Gastroesophageal sphincter (tissue), 4 donors: ENCODE measurements around the gene SUPT4H1. TPM values are rescaled to one million over a fixed set of nuclear protein-coding genes. Genes with fewer than 3 reads are reported as not detected.

Source experiments
- ATAC-seq: fragments of 150-250 bp; one replicate; pipeline ENCODE4 v1.9.1; 2016; ENCODE audit warnings: mild to moderate bottlenecking, moderate library complexity
- H3K27ac ChIP-seq, 4 donors: fragments of 200-600 bp; sonication (generic) in 3 of 4; 1 replicate in 3 of 4; 2 replicates in 1 of 4; pipeline ENCODE4 v1.5.1; 2016 to 2019
- H3K27me3 ChIP-seq: fragments of 200-600 bp; sonication (generic); one replicate; pipeline ENCODE4 v1.5.1; 2019
- H3K36me3 ChIP-seq, 2 donors: fragments of 200-600 bp; sonication (generic); one replicate each; pipeline ENCODE4 v1.5.1; 2019; ENCODE audit warnings: control low read depth in 1 of 2
- H3K4me1 ChIP-seq, 3 donors: fragments of 200-600 bp; sonication (generic); 1 replicate in 2 of 3; 2 replicates in 1 of 3; pipeline ENCODE4 v1.5.1; 2016 to 2019; ENCODE audit warnings: control low read depth in 2 of 3
- H3K4me3 ChIP-seq, 2 donors: fragments of 200-600 bp; sonication (generic); one replicate each; pipeline ENCODE4 v1.5.1; 2019; ENCODE audit warnings: mild to moderate bottlenecking in 1 of 2, moderate library complexity in 1 of 2
- H3K9me3 ChIP-seq, 3 donors: fragments of 200-600 bp; sonication (generic); one replicate each; pipeline ENCODE4 v1.5.1; 2017 to 2019; ENCODE audit warnings: control low read depth in 2 of 3
- CTCF ChIP-seq, 4 experiments: fragments of 200-600 bp in 2 of 4; fragments of 450-650 bp in 2 of 4; sonication (generic) in 1 of 4; IDR thresholded peaks; one replicate each; pipeline ENCODE4 v1.5.1; 2017 to 2019; ENCODE audit warnings: antibody characterized with exemption in 4 of 4, mild to moderate bottlenecking in 2 of 4, moderate library complexity in 2 of 4
- EP300 ChIP-seq: sonication (generic); formaldehyde crosslinking; IDR thresholded peaks from one replicate; pipeline ENCODE4 v1.6.1; 2017; ENCODE audit warnings: antibody characterized with exemption, mild to moderate bottlenecking
- POLR2A ChIP-seq, 2 donors: fragments of 450-650 bp; IDR thresholded peaks; one replicate each; pipeline ENCODE4 v1.6.1; 2017; ENCODE audit warnings: antibody characterized with exemption in 2 of 2, mild to moderate bottlenecking in 2 of 2, moderate library complexity in 1 of 2
- POLR2AphosphoS5 ChIP-seq: sonication (generic); formaldehyde crosslinking; IDR thresholded peaks from one replicate; pipeline ENCODE4 v1.6.1; 2017; ENCODE audit warnings: antibody characterized with exemption
- WGBS, 2 donors: methylation state at CpG; one replicate each; pipeline ENCODE4 v1.1.5; 2018; ENCODE audit warnings: low coverage in 1 of 2; 5-methylcytosine and 5-hydroxymethylcytosine counted together
- total RNA-seq, 4 donors: library from RNA; depleted of rRNA; stranded (reverse); fragments of >200 nt; gene quantifications; one replicate each; pipeline ENCODE4 v1.1.0, GENCODE V29; 2016

The SUPT4H1 gene
- total RNA-seq, 4 donors from 2014 or later, result 40.1 to 55.4 (median 45.1) TPM

GRCh38 chr17:58368860-58369213 lies 16.8 kb upstream of the SUPT4H1 start:
- H3K9me3 ChIP-seq, result no peaks in the 10 kb centered on the region
- H3K27ac ChIP-seq, result no peak overlapping the region
- TF ChIP-seq POLR2A (IDR thresholded peaks at IDR 0.05), result no peak
- TF ChIP-seq POLR2AphosphoS5, result no peak
- no peak for TF ChIP-seq EP300
- no peak for TF ChIP-seq CTCF (IDR thresholded peaks at IDR 0.05)
- no peak overlapping the region for H3K4me3 ChIP-seq
- WGBS, 2 donors, result 43 to 67% methylated on average over 1 to 2 of the region's 3 CpGs
- no peak for ATAC-seq
- H3K36me3 ChIP-seq, result no peaks in the 10 kb centered on the region
- H3K27me3 ChIP-seq, result no peaks in the 10 kb centered on the region
- no peaks in the 10 kb centered on the region for H3K4me1 ChIP-seq

GRCh38 chr17:58367461-58367860 lies 15.5 kb upstream of the SUPT4H1 start:
- Histone ChIP-seq H3K36me3 (no peaks in the 10 kb centered on the region), H3K27me3 (peaks cover 4% of the 10 kb centered on the region), H3K4me3 (no peak overlapping the region), H3K4me1 (no peaks in the 10 kb centered on the region), H3K9me3 (no peaks in the 10 kb centered on the region), H3K27ac (no peak overlapping the region)
- WGBS, 2 donors, result 87 to 92% methylated on average over 3 of the region's 3 CpGs
- no peak for ATAC-seq
- TF ChIP-seq EP300, result no peak
- no peak for TF ChIP-seq CTCF (IDR thresholded peaks at IDR 0.05)
- no peak for TF ChIP-seq POLR2A (IDR thresholded peaks at IDR 0.05)
- no peak for TF ChIP-seq POLR2AphosphoS5

GRCh38 chr17:58365980-58366595 lies 14.1 kb upstream of the SUPT4H1 start:
- WGBS, 2 donors, result 61 to 67% methylated on average over 3 to 4 of the region's 5 CpGs
- no peak for TF ChIP-seq EP300
- no peak for TF ChIP-seq POLR2A (IDR thresholded peaks at IDR 0.05)
- TF ChIP-seq POLR2AphosphoS5, result no peak
- TF ChIP-seq CTCF (IDR thresholded peaks at IDR 0.05), result no peak
- no peak for ATAC-seq

GRCh38 chr17:58365185-58365979 lies 13.4 kb upstream of the SUPT4H1 start:
- no peak for TF ChIP-seq CTCF (IDR thresholded peaks at IDR 0.05)
- no peak for TF ChIP-seq POLR2A (IDR thresholded peaks at IDR 0.05)
- TF ChIP-seq POLR2AphosphoS5, result no peak
- TF ChIP-seq EP300, result no peak
- no peak for ATAC-seq
- H3K36me3 ChIP-seq, result no peaks in the 10 kb centered on the region
- peaks cover 4% of the 10 kb centered on the region for H3K27me3 ChIP-seq
- no peaks in the 10 kb centered on the region for H3K4me1 ChIP-seq
- H3K27ac ChIP-seq, result no peak overlapping the region
- no peak overlapping the region for H3K4me3 ChIP-seq
- H3K9me3 ChIP-seq, result no peaks in the 10 kb centered on the region

More at GRCh38 chr17:58365980-58366595, 14.1 kb upstream of the SUPT4H1 start:
- Histone ChIP-seq H3K27ac (no peak overlapping the region), H3K4me3 (no peak overlapping the region), H3K4me1 (no peaks in the 10 kb centered on the region), H3K9me3 (no peaks in the 10 kb centered on the region), H3K27me3 (peaks cover 4% of the 10 kb centered on the region), H3K36me3 (no peaks in the 10 kb centered on the region)
